HepG2 (cell line): ENCODE results near the gene TNS1. TPM values are rescaled to one million over a fixed set of nuclear protein-coding genes. Genes with fewer than 3 reads are reported as not detected.

Experiments used
- ATAC-seq: fragments of 200-7000 bp; cut with Tn5 transposase; 3 replicates; pipeline ENCODE4 v1.9.1; 2020; ENCODE audit warnings: mild to moderate bottlenecking, moderate library complexity
- BruUV-seq: library from RNA; stranded (reverse); fragments of 400-500 nt; replicated peaks from 2 replicates; lab custom pipeline; 2021; lab: Mats Ljungman, UMichigan
- CTCF ChIA-PET: fragments of 300-600 bp; formaldehyde crosslinking; extraction: SDS; loops from one replicate; lab custom pipeline; 2021; ENCODE audit warnings: low total read pairs, inconsistent platforms, low intra/inter-chr PET ratio; lab: Yijun Ruan, JAX
- POLR2A ChIA-PET: fragments of 350-600 bp; sonication (Branson Sonifier 250); formaldehyde crosslinking; loops from one replicate; lab custom pipeline; 2020; ENCODE audit warnings: antibody characterized with exemption, inconsistent platforms; lab: Yijun Ruan, JAX
- DNase-seq: peaks from one replicate; pipeline ENCODE4 v3.0.0-alpha.2; 2015; ENCODE audit warnings: low spot score
- FAIRE-seq: peaks from 3 replicates; lab custom pipeline; 2011; peaks lifted over from hg19 to GRCh38; lab: Jason Lieb, UNC
- H2AFZ ChIP-seq: one replicate; pipeline ENCODE4 v1.6.1; 2011; ENCODE audit warnings: low read length, inconsistent platforms
- H3K27ac ChIP-seq: fragments of 300-600 bp; 3 replicates; pipeline ENCODE4 v1.8.0; 2011; ENCODE audit warnings: mixed run types, mild to moderate bottlenecking, mixed read lengths, low read length, inconsistent platforms; ENCODE audit not compliant: insufficient read depth; ENCODE audit errors: extremely low read length
- H3K27me3 ChIP-seq, 2 experiments: fragments of 200-600 bp in 1 of 2; 2 replicates in 1 of 2; 3 replicates in 1 of 2; pipeline versions ENCODE4 v1.6.0 to v1.8.0; 2011; ENCODE audit warnings: low read length in 2 of 2, mild to moderate bottlenecking in 2 of 2, moderate library complexity in 2 of 2, inconsistent platforms in 1 of 2; ENCODE audit not compliant: insufficient read depth in 2 of 2, control insufficient read depth in 1 of 2
- H3K36me3 ChIP-seq, 2 experiments: fragments of 200-600 bp in 1 of 2; replicated peaks in 1 of 2; 2 replicates in 1 of 2; 3 replicates in 1 of 2; pipeline versions ENCODE4 v1.5.1 to v1.8.0; 2011; ENCODE audit warnings: low read length in 2 of 2, inconsistent platforms in 1 of 2; ENCODE audit not compliant: insufficient read depth in 2 of 2, control insufficient read depth in 1 of 2
- H3K4me1 ChIP-seq: 2 replicates; pipeline ENCODE4 v1.5.1; 2012; ENCODE audit warnings: low read length, inconsistent platforms; ENCODE audit not compliant: insufficient read depth
- H3K4me2 ChIP-seq: 2 replicates; pipeline ENCODE4 v1.6.0; 2011; ENCODE audit warnings: low read depth, low read length, inconsistent platforms
- H3K4me3 ChIP-seq, 3 experiments: fragments of 200-600 bp in 1 of 3; sonication (generic), shearing (Covaris generic) in 1 of 3; replicated peaks in 1 of 3; 2 replicates each; pipeline ENCODE4 v1.5.1; 2011 to 2016; ENCODE audit warnings: low read length in 3 of 3, inconsistent platforms in 2 of 3, low read depth in 2 of 3, mild to moderate bottlenecking in 2 of 3, control low read depth in 1 of 3, mixed read lengths in 1 of 3; ENCODE audit not compliant: insufficient read depth in 1 of 3
- H3K79me2 ChIP-seq: one replicate; pipeline ENCODE4 v1.6.1; 2011; ENCODE audit warnings: low read length, inconsistent platforms; ENCODE audit not compliant: insufficient read depth
- H3K9ac ChIP-seq: 2 replicates; pipeline ENCODE4 v1.6.0; 2011; ENCODE audit warnings: mild to moderate bottlenecking, low read depth, low read length, inconsistent platforms; ENCODE audit not compliant: insufficient read depth
- H3K9me3 ChIP-seq: 2 replicates; pipeline ENCODE4 v1.5.1; 2012; ENCODE audit warnings: mild to moderate bottlenecking, low read length
- H4K20me1 ChIP-seq: 2 replicates; pipeline ENCODE4 v1.6.0; 2011; ENCODE audit warnings: inconsistent platforms, mild to moderate bottlenecking, low read length, moderate library complexity; ENCODE audit not compliant: insufficient read depth
- ATM ChIP-seq: fragments of 450-650 bp; IDR thresholded peaks from 2 replicates; pipeline ENCODE4 v1.7.1; 2017; ENCODE audit warnings: mild to moderate bottlenecking, borderline replicate concordance
- HNRNPK ChIP-seq: fragments of 200-400 bp; formaldehyde crosslinking; IDR thresholded peaks from 2 replicates; pipeline ENCODE4 v1.6.1; 2018; ENCODE audit warnings: low read length, low read depth, moderate library complexity, mild to moderate bottlenecking; ENCODE audit not compliant: poor library complexity, severe bottlenecking
- PATZ1 ChIP-seq: sonication (generic); formaldehyde crosslinking; IDR thresholded peaks from 2 replicates; pipeline ENCODE4 v1.4.0; 2020; ENCODE audit warnings: missing genetic modification reagents
- POLR2AphosphoS5 ChIP-seq: IDR thresholded peaks from 2 replicates; pipeline ENCODE4 v1.6.1; 2012; ENCODE audit warnings: low read depth, low read length
- SRSF1 ChIP-seq: fragments of 200-400 bp; formaldehyde crosslinking; optimal IDR thresholded peaks from 2 replicates; pipeline ENCODE3; 2017; ENCODE audit warnings: mild to moderate bottlenecking, low read depth, low read length, moderate library complexity
- ZNF317 ChIP-seq: sonication (generic); formaldehyde crosslinking; IDR thresholded peaks from 2 replicates; pipeline ENCODE4 v1.5.0; 2020; ENCODE audit warnings: mild to moderate bottlenecking, missing genetic modification reagents
- WGBS: methylation state at CpG from one replicate; pipeline ENCODE4 v1.1.6; 2017; ENCODE audit warnings: low lambda C conversion rate; 5-methylcytosine and 5-hydroxymethylcytosine counted together
- in situ Hi-C: cut with HindIII; loops from 2 replicates; pipeline ENCODE4 v1.10.0; 2017; ENCODE audit warnings: low pct_unique_long_range_greater_than_20kb; ENCODE audit not compliant: extremely low pct_ligation_motif_present
- intact Hi-C: fragments of 100-400 bp; cut with micrococcal nuclease; formaldehyde crosslinking; loops from one replicate; pipeline ENCODE4 v1.10.0; 2022; ENCODE audit not compliant: unreplicated experiment
- polyA plus RNA-seq, 8 experiments: library from polyadenylated mRNA; depleted of rRNA in 3 of 8; stranded (reverse) in 7 of 8; unstranded in 1 of 8; fragments of >200 nt; fragmentation: Illumina TruSeq in 4 of 8; extraction: Trizol in 4 of 8; gene quantifications; 2 replicates each; pipeline versions ENCODE4 v1.2.1 to v1.2.3, GENCODE V29; 2011 to 2016; ENCODE audit warnings: low read depth in 4 of 8, missing spikeins in 1 of 8, mixed read lengths in 1 of 8; ENCODE audit not compliant: insufficient read depth in 1 of 8
- total RNA-seq, 5 experiments: library from RNA; depleted of rRNA; stranded (reverse); fragments of >200 nt; fragmentation: Illumina TruSeq; extraction: Trizol; gene quantifications; 2 replicates each; pipeline ENCODE4 v1.2.3, GENCODE V29; 2016; ENCODE audit warnings: low read depth in 1 of 5

The TNS1 gene
- total and polyA plus RNA-seq, 2 of the 13 experiments (the other 11 are each of a cell fraction or from before 2014, with no cell fraction given), result 1.9 to 118 TPM

GRCh38 chr2:218014706-218015585 lies 12.2 kb upstream of the TNS1 start:
- Histone ChIP-seq H2AFZ (no peak overlapping the region), H3K4me1 (peaks cover 24% of the 10 kb centered on the region), H3K4me3 (no peak overlapping the region), H3K9me3 (no peaks in the 10 kb centered on the region), H3K27me3 (peaks cover 4 to 62% of the 10 kb centered on the region in 2 experiments; a peak in 4 of 5 replicates), H3K27ac (no peak overlapping the region), H3K9ac (no peak overlapping the region), H3K4me2 (no peak overlapping the region), H3K36me3 (no peaks in the 10 kb centered on the region), H4K20me1 (no peaks in the 10 kb centered on the region), H3K79me2 (no peaks in the 10 kb centered on the region)
- POLR2A ChIA-PET, result no interaction called here
- DNase-seq (no peak), ATAC-seq (no peak), FAIRE-seq (no peak)
- 21% methylated on average over 3 of the region's 4 CpGs for WGBS
- intact Hi-C loops, result no loop called here
- in situ Hi-C loops, result no loop called here
- CTCF ChIA-PET, result no interaction called here
- TF ChIP-seq HNRNPK (peak; percentile 49), SRSF1 (no peak)
- no TSS peak for BruUV-seq

- Histone ChIP-seq H3K9ac (no peak overlapping the region), H3K27me3 (peaks cover 7 to 66% of the 10 kb centered on the region in 2 experiments), H2AFZ (no peak overlapping the region), H4K20me1 (no peaks in the 10 kb centered on the region), H3K27ac (no peak overlapping the region), H3K9me3 (no peaks in the 10 kb centered on the region), H3K36me3 (no peaks in the 10 kb centered on the region), H3K79me2 (no peaks in the 10 kb centered on the region), H3K4me2 (no peak overlapping the region), H3K4me3 (no peak overlapping the region), H3K4me1 (peaks cover 24% of the 10 kb centered on the region)
- DNase-seq (no peak), ATAC-seq (no peak), FAIRE-seq (no peak)
- in situ Hi-C loops, result no loop called here
- ChIA-PET CTCF (no interaction called here), POLR2A (no interaction called here)
- intact Hi-C loops, result no loop called here
- TF ChIP-seq ATM, result no peak
- no peak for TF ChIP-seq POLR2AphosphoS5
- TF ChIP-seq PATZ1 (CRISPR knock-in tag), result no peak
- TF ChIP-seq ZNF317 (CRISPR knock-in tag), result no peak
- WGBS, result 14% methylated on average over 2 of the region's 2 CpGs
- no TSS peak for BruUV-seq
Measured at GRCh38 chr2:218013289-218013688, 10.5 kb upstream of the TNS1 start.
